ENCODE data around the gene RGS19.
"Not testable (repeated sequence)": the region's sequence is repeated elsewhere in the genome, so short reads cannot be mapped to it uniquely, and the experiment has no call there.

Gene RGS19

DNA sequence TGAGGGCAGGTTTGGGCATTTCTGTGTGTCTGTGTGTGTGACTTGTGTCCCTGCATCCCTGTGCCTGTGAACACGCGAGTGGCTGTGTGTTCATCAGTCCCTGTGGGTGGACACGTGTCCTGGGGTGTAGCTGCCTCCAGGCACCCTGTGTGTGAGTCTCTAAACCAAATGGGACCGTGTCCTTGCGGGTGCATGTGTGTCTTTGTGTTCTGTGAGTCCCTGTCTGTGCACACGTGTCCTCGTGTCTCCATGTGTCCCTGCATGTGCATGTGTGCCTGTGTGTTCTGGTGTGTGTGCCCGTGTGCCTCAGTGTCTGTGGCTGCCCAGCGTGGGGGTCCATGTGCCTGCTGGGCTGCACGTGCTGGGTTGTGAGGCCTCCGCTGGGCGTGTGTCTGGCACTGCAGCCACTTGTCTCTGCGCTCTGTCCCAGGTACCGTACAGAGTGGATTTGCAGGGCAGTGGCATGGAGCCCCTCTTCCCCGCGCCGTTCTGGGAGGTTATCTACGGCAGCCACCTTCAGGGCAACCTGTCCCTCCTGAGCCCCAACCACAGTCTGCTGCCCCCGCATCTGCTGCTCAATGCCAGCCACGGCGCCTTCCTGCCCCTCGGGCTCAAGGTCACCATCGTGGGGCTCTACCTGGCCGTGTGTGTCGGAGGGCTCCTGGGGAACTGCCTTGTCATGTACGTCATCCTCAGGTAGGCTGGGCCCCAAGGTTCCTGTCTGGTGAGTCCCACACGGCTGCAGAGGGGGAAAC is 13.1 kb upstream of the RGS19 start:
- no peak for FAIRE-seq

- no peak for FAIRE-seq
These were observed 12.5 kb upstream of the RGS19 start for GRCh38 chr20:64091770-64092169.

GRCh38 chr20:64091340-64091739 is 12.0 kb upstream of the RGS19 start:
- FAIRE-seq: no peak

- no peak for FAIRE-seq
These were observed 10.8 kb upstream of the RGS19 start for GRCh38 chr20:64090165-64090564.

- not testable (repeated sequence) for FAIRE-seq
These were observed 9.3 kb upstream of the RGS19 start for GRCh38 chr20:64088586-64088985.

DNA sequence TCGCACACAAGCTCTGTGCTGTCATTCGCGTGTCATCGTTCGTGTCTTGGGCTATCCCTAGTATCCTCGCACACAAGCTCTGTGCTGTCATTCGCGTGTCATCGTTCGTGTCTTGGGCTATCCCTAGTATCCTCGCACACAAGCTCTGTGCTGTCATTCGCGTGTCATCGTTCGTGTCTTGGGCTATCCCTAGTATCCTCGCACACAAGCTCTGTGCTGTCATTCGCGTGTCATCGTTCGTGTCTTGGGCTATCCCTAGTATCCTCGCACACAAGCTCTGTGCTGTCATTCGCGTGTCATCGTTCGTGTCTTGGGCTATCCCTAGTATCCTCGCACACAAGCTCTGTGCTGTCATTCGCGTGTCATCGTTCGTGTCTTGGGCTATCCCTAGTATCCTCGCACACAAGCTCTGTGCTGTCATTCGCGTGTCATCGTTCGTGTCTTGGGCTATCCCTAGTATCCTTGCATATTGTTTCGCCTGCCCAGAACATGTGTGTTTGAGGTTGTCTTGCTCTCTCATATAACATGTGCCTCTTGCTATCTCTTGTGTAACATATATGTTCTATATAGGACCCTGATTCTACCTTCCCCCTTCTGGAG is 8.0 kb upstream of the RGS19 start:
- not testable (repeated sequence) for FAIRE-seq

GRCh38 chr20:64086801-64087200 is 7.5 kb upstream of the RGS19 start:
- no peak for FAIRE-seq

DNA sequence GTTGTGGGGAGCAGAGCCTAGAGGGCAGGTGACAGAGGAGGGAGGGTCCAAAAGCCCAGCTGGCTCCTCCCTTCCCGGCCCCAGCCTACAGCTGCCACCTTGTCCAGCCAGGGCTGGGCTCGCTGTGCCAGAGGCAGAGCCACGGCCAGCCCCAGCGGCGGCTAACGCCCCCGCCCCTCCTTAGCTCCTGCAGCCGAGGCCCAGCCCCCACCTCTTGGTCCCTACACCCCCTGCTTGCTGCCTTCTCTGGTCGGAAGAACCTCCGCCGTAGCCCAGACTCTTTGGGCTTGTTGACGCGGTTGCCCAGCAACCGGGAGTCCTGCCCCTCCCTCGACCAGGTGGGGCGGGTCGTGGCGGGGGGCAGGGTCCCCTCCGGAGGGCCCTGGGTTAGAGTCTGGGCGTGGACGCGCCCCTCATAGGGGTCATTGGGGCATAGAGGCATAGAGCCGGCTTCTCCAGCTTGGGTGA is 5.4 kb upstream of the RGS19 start:
- no peak for FAIRE-seq

GRCh38 chr20:64083804-64084684 is 4.7 kb upstream of the RGS19 start, which contains the start of gene LKAAEAR1:
TSS of gene LKAAEAR1 (minus strand) at chr20:64084398. CDS start at chr20:64084219, 179 bp downstream.
- no peak for FAIRE-seq

DNA sequence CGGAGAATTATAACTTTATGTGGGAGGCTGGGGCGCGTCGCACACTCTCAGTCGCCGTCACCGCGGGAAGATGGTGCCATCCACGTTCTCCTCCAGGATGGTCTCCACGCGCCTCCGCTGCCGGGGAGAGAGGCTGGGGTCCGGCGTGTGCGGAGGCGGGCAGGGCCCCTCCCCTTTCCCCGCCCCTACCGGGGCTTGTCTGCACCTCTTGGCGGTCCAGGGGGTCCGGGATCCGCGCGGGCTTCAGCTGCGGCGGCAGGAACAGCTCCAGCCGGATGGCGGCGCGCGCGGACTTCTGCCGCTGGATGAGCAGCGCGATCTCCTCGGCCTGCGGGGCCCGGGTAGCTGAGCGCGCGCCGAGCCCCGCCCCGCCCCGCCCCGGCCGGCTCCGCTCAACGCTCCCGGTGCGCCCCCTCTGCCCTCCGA is 4.1 kb upstream of the RGS19 start:
- no peak for FAIRE-seq

- no peak for FAIRE-seq
These were observed 3.6 kb upstream of the RGS19 start for GRCh38 chr20:64082820-64083377.

GRCh38 chr20:64082126-64082731 is 2.9 kb upstream of the RGS19 start:
- FAIRE-seq: no peak

DNA sequence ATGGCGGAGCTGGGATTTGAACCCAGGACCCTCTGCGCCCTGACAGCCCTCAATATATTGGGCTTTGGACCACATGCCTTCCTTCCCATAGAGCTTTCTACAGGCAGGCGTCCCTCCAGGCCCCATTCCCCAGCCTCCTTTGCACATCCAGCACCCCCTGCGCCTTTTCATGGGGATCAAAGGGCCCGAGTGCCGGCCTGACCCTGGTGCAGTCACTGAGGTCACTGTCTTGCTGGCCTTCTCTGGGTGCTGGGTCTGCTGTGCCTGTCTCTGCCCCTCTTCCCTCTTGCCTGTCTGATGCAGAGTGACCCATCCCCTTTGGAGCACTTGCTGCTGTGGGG is 2.3 kb upstream of the RGS19 start:
- no peak for FAIRE-seq

GRCh38 chr20:64080813-64081623 is 1.7 kb upstream of the RGS19 start:
- FAIRE-seq: no peak

GRCh38 chr20:64080013-64080812 is 895 bp upstream of the RGS19 start, which contains the start of gene OPRL1:
TSS of gene OPRL1 (plus strand) at chr20:64080082. CDS start at chr20:64092721, 12,639 bp downstream.
- FAIRE-seq: no peak

DNA sequence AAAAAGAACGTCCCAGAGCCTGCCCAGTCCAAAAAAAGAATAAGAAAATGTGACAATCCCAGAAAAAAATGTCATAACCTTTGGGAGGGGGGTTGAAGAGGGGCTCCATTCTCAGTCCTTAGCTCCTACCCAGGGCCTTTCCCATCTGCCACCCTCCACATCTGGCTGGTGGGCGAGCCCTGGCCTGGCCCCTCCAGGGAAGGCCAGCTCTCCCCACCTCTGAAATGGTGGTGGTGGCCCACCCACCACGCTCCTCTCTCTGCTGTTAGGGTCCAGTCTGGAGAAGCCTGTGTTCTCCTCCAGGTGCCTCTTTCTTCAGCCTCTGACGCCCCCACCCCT is 415 bp downstream of the RGS19 start:
- no peak for FAIRE-seq

- FAIRE-seq: no peak
These were observed 1.3 kb downstream of the RGS19 start for GRCh38 chr20:64077876-64078551.

- no peak for FAIRE-seq
These were observed 1.8 kb downstream of the RGS19 start for GRCh38 chr20:64077541-64077875.

DNA sequence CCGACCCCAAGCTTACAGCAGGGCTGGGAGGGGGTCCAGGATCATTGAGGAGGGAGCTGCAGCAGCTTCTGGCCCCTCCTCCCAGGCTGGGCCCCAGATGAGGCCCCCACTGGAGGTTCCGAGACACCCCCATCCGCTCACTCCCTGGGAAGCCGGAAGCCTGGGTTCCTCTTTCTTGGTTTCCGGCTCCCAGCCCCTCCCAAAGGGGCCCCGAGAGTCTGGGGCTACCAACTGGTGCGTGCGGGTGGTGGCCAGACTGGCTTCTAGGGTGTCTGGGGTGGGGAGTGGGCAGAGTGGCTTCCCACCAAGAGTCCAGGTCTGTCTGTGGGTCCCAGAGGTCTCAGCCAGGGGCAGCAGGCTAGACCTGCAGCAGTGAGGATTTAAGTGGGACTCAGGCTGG is 2.2 kb downstream of the RGS19 start:
- FAIRE-seq: no peak

Measured in A204.1 (cell line).